Measurements from ENCODE around the gene PPFIA2.
"Not testable (repeated sequence)": the region's sequence is repeated elsewhere in the genome, so short reads cannot be mapped to it uniquely, and the experiment has no call there.

Gene PPFIA2

DNA sequence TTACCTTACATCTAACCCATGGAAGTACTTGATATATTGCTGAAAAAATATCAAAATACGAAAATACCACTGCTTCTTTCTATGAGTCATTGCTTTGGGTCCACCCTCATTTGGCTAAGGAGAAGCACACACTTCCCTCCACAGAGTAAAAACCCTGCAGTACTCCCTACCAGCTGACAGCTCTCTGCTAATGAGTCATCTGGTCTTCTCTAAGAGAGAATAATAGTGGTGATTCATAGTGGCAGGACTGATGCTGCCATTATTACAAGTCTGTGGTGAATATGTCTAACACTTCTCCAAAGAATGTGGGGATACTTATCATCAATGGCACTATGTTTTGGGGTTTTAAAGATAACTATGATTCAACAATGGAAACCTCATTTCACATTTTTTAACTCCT lies 90.7 kb downstream of the PPFIA2 start:
- no peaks in the 10 kb centered on the region for H3K36me3 ChIP-seq (ENCODE audit: control insufficient read depth, insufficient read depth, low read length)
- H3K27ac ChIP-seq (ENCODE audit: low read depth, low read length), result no peak overlapping the region
- no peaks in the 10 kb centered on the region for H3K4me1 ChIP-seq (ENCODE audit: control insufficient read depth, insufficient read depth, low read length)
- no peak overlapping the region for H3K4me3 ChIP-seq (ENCODE audit: low read depth, low read length)
- H3K27me3 ChIP-seq (ENCODE audit: control insufficient read depth, insufficient read depth, low read length), result no peaks in the 10 kb centered on the region
- no peak overlapping the region for H3K9ac ChIP-seq (ENCODE audit: low read depth, low read length)
- H3K9me3 ChIP-seq (ENCODE audit: control insufficient read depth, insufficient read depth, low read length), result no peaks in the 10 kb centered on the region

DNA sequence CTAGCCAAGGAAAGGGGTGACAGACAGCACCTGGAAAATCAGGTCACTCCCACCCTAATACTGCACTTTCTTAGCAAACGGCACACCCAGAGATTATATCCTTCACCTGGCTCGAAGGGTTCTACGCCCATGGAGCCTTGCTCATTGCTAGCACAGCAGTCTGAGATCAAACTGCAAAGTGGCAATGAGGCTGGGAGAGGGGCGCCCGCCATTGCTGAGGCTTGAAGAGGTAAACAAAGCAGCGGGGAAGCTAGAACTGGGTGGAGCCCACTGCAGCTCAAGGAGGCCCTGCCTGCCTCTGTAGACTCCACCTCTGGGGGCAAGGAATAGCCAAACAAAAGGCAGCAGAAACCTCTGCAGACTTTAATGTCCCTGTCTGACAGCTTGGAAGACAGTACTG lies 99.8 kb downstream of the PPFIA2 start:
- not testable (repeated sequence) for H3K9ac ChIP-seq (ENCODE audit: low read depth, low read length); H3K36me3 ChIP-seq (ENCODE audit: control insufficient read depth, insufficient read depth, low read length); H3K27ac ChIP-seq (ENCODE audit: low read depth, low read length); H3K9me3 ChIP-seq (ENCODE audit: control insufficient read depth, insufficient read depth, low read length); H3K4me3 ChIP-seq (ENCODE audit: low read depth, low read length); H3K27me3 ChIP-seq (ENCODE audit: control insufficient read depth, insufficient read depth, low read length); H3K4me1 ChIP-seq (ENCODE audit: control insufficient read depth, insufficient read depth, low read length)

DNA sequence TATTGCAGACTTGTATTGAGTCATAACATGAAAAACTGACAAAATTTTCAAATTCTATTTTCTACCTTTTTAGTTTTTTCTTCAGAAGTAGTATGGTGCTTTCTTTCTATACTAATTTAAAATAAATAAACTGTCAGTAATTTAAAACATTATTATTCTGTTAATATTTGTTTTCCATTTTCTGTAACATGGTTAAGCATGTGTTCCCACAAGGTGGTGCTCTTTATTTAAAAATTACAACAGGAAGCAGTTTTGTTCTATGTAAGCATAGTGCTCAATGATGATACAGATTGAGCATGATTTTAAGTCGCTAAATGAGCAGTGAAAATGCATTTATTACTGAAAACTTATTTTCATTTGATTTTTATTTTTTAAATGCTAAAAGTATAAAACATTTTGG lies 114.6 kb downstream of the PPFIA2 start:
- Histone ChIP-seq H3K4me1 (ENCODE audit: control insufficient read depth, insufficient read depth, low read length) (no peaks in the 10 kb centered on the region), H3K9me3 (ENCODE audit: control insufficient read depth, insufficient read depth, low read length) (no peaks in the 10 kb centered on the region), H3K9ac (ENCODE audit: low read depth, low read length) (no peak overlapping the region), H3K27ac (ENCODE audit: low read depth, low read length) (no peak overlapping the region), H3K27me3 (ENCODE audit: control insufficient read depth, insufficient read depth, low read length) (no peaks in the 10 kb centered on the region), H3K36me3 (ENCODE audit: control insufficient read depth, insufficient read depth, low read length) (no peaks in the 10 kb centered on the region), H3K4me3 (ENCODE audit: low read depth, low read length) (no peak overlapping the region)

DNA sequence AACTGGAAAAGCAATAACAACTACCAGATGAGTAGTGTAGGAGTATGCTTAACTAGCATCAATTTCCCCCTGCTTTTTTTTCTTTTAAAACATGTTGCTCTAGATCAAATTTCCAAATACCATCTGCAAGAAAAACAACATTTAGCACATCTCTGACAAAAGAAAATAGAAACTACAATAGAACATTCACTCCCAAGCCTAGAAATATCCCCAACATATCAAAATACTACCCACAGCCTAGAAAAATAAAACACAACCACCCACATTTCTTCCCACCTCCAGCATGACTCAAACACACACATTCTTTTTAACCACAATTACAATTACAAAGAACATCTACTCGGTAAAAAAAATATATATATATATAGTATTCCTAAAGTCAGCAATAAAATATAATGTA lies 120.0 kb downstream of the PPFIA2 start:
- Histone ChIP-seq H3K9me3 (ENCODE audit: control insufficient read depth, insufficient read depth, low read length) (no peaks in the 10 kb centered on the region), H3K4me3 (ENCODE audit: low read depth, low read length) (no peak overlapping the region)

DNA sequence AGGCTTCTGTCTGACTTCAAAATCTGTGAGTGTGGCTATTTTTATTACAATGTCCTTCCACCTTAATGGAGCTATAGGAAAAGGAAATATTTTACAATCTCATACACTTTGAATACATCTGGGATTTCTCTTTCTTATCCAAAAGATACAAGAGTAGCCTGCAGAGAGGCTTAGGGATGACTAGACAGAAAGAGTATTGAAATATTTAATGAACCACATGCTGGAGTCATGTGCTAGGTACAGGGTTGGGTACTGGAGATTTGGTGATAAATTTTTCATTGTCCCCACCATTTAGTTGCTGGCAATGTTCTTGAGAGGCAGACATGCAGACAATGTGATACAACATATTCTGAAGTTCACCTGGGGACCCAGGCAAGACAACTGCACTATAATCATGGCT lies 126.0 kb downstream of the PPFIA2 start:
- Histone ChIP-seq H3K4me1 (ENCODE audit: control insufficient read depth, insufficient read depth, low read length) (no peaks in the 10 kb centered on the region), H3K4me3 (ENCODE audit: low read depth, low read length) (no peak overlapping the region), H3K9me3 (ENCODE audit: control insufficient read depth, insufficient read depth, low read length) (no peaks in the 10 kb centered on the region), H3K27ac (ENCODE audit: low read depth, low read length) (no peak overlapping the region), H3K36me3 (ENCODE audit: control insufficient read depth, insufficient read depth, low read length) (no peaks in the 10 kb centered on the region), H3K27me3 (ENCODE audit: control insufficient read depth, insufficient read depth, low read length) (no peaks in the 10 kb centered on the region), H3K9ac (ENCODE audit: low read depth, low read length) (no peak overlapping the region)

More for the DNA sequence above, 120.0 kb downstream of the PPFIA2 start:
- Histone ChIP-seq H3K27ac (ENCODE audit: low read depth, low read length) (no peak overlapping the region), H3K27me3 (ENCODE audit: control insufficient read depth, insufficient read depth, low read length) (no peaks in the 10 kb centered on the region), H3K36me3 (ENCODE audit: control insufficient read depth, insufficient read depth, low read length) (no peaks in the 10 kb centered on the region), H3K4me1 (ENCODE audit: control insufficient read depth, insufficient read depth, low read length) (no peaks in the 10 kb centered on the region), H3K9ac (ENCODE audit: low read depth, low read length) (no peak overlapping the region)

DNA sequence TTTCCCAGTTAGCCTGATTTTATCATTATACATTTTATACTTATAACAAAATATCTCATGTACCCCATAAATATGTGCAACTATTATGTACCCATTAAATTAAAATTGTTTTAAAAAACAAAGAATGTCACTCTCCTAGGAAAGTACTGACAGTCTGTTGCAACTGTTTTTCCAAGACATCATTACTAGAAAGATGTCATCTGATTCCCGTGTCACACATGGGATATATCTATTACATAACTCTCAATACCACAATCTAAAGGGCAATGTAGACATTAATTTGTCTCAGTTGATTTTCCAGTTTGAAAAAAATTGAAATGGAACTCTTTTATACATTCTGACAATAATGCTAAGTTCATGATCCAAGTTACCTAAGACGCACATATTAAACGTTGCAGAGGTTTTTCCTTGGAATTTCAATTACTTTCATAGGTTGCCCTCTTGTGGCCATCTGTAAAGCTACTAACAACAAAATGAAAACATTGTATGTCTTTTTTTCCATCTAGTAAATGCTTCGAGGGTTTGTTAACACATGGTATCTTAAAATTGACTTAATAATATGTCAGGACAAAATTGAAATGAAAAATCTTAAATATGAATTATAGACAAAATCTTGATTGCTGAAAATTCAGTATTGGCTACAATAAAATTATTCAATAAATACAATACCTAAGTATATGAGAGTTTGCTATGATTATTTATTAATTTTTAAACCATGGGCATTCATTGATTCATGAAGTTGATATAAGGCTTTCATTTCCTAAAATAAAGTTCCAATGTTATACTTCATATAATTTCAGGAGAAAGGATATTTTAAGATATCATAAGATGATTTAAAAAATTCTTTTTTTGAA lies 131.6 kb downstream of the PPFIA2 start:
- Histone ChIP-seq H3K4me3 (ENCODE audit: low read depth, low read length) (no peak overlapping the region), H3K9ac (ENCODE audit: low read depth, low read length) (no peak overlapping the region), H3K9me3 (ENCODE audit: control insufficient read depth, insufficient read depth, low read length) (no peaks in the 10 kb centered on the region), H3K4me1 (ENCODE audit: control insufficient read depth, insufficient read depth, low read length) (no peaks in the 10 kb centered on the region), H3K27ac (ENCODE audit: low read depth, low read length) (no peak overlapping the region), H3K36me3 (ENCODE audit: control insufficient read depth, insufficient read depth, low read length) (no peaks in the 10 kb centered on the region), H3K27me3 (ENCODE audit: control insufficient read depth, insufficient read depth, low read length) (no peaks in the 10 kb centered on the region)

DNA sequence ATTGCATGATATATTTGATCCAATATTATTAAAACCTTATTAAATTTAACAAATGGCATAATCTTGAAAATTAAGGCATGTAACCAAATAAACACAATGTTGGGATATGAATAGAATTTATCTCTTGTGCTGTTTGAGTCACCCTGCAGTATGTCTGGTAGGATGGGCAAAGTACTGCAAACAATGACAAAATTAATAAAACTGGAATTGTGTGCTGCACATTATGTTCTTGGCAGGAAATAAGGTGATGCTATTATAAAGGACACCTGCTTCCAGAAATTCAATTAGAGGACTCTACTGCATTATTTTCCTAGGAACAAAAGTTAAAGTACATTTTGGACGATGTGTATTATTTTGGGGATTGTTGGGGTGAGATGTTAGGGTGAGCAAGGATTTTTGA lies 132.7 kb downstream of the PPFIA2 start:
- no peak overlapping the region for H3K27ac ChIP-seq (ENCODE audit: low read depth, low read length)
- no peaks in the 10 kb centered on the region for H3K36me3 ChIP-seq (ENCODE audit: control insufficient read depth, insufficient read depth, low read length)
- no peaks in the 10 kb centered on the region for H3K4me1 ChIP-seq (ENCODE audit: control insufficient read depth, insufficient read depth, low read length)
- H3K4me3 ChIP-seq (ENCODE audit: low read depth, low read length), result no peak overlapping the region
- no peak overlapping the region for H3K9ac ChIP-seq (ENCODE audit: low read depth, low read length)
- no peaks in the 10 kb centered on the region for H3K9me3 ChIP-seq (ENCODE audit: control insufficient read depth, insufficient read depth, low read length)
- H3K27me3 ChIP-seq (ENCODE audit: control insufficient read depth, insufficient read depth, low read length), result no peaks in the 10 kb centered on the region

DNA sequence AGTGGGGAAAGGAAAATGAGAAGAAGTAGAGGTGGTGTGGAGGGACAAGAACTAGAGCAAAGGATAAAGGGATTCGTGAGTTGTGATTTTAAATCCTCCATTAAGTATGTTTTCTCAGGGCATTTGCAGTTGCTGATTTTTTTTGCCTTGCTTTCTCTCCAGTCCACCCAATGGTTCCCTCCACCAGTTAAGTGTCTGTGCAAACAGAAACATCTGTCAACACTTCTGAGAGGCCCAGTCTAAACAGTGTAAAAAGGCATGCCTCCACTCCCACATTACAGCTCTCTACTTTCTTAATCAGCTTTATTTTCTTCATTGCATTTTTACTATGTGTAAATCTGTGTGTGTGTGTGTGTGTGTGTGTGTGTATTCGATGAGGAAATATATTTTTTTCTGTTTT lies 141.2 kb downstream of the PPFIA2 start:
- Histone ChIP-seq H3K4me3 (ENCODE audit: low read depth, low read length) (no peak overlapping the region), H3K36me3 (ENCODE audit: control insufficient read depth, insufficient read depth, low read length) (no peaks in the 10 kb centered on the region), H3K9me3 (ENCODE audit: control insufficient read depth, insufficient read depth, low read length) (no peaks in the 10 kb centered on the region), H3K27ac (ENCODE audit: low read depth, low read length) (no peak overlapping the region), H3K9ac (ENCODE audit: low read depth, low read length) (no peak overlapping the region), H3K27me3 (ENCODE audit: control insufficient read depth, insufficient read depth, low read length) (no peaks in the 10 kb centered on the region), H3K4me1 (ENCODE audit: control insufficient read depth, insufficient read depth, low read length) (no peaks in the 10 kb centered on the region)

DNA sequence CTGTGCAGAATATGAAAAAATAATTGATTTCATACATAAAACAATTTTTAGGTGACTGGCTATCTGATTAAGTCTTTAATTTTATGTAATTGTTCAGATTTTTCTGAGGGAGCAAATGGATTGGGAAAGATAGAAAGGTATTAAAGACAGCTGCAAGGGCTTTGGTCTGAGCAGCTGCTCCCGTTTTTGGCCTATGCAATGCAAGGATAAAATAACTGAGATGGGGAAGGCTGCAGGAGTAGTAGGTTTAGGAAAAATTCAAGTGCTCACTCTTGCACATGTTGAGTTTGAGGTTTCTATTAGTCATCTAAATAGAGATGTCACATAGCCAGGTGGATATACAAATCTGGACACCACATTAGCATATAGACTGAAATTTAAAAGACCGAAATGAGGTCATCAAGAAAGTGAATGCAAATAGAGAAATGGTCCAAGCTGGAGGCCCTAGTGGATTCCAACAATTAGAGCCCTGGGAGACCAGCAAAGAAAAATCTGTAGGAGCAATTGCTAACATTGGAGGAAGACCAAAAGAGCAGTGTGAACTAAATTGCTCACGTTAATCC lies 144.0 kb downstream of the PPFIA2 start:
- Histone ChIP-seq H3K4me3 (ENCODE audit: low read depth, low read length) (no peak overlapping the region), H3K27me3 (ENCODE audit: control insufficient read depth, insufficient read depth, low read length) (no peaks in the 10 kb centered on the region), H3K4me1 (ENCODE audit: control insufficient read depth, insufficient read depth, low read length) (no peaks in the 10 kb centered on the region), H3K9ac (ENCODE audit: low read depth, low read length) (no peak overlapping the region), H3K9me3 (ENCODE audit: control insufficient read depth, insufficient read depth, low read length) (no peaks in the 10 kb centered on the region), H3K36me3 (ENCODE audit: control insufficient read depth, insufficient read depth, low read length) (no peaks in the 10 kb centered on the region), H3K27ac (ENCODE audit: low read depth, low read length) (no peak overlapping the region)

DNA sequence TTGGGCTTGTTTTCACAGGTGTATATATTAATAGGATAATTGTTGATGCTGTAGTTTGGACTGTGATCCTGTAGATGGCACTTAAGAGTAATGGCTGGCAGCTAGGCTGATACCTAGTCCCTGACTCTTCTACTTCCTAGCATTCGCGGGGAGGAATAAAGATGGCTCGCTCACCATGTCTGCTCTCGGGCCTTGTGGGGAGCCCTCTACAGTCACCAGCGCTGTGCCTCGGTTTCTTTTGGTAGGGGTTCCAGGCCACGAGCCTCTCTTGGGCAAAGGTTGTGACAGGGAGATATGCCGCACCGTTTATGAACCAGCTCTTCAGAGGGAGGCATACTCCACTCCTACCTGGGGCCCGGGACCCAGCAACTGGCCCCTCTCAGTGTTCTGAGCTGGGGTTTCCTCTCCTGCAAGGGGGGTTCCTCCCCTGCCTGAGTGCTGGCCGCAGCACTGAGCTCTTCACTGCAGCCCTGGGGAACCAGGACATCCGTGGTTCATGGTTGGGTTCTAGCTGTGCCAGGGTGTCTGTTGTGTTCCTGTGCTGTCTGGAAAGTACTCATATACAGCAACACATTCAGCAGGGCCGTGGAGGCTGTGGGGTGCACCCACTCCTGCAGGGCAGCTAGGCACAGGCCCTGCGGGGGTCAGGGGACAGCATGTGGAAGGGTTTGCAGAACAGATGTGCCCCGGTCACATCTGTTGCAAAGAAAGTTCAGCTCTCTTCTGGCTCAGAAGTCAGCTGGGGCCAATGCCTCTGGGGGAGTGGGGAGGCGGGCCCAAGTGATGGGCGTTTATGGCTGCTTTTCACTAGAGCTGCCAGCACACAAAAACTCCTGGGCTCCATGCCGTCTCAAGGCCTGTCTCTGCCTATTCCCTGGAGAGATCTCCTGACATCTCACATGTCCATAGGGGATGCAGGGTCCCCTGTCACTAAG lies 147.9 kb downstream of the PPFIA2 start:
- Histone ChIP-seq H3K27me3 (ENCODE audit: control insufficient read depth, insufficient read depth, low read length) (no peaks in the 10 kb centered on the region), H3K4me3 (ENCODE audit: low read depth, low read length) (no peak overlapping the region), H3K4me1 (ENCODE audit: control insufficient read depth, insufficient read depth, low read length) (no peaks in the 10 kb centered on the region), H3K9me3 (ENCODE audit: control insufficient read depth, insufficient read depth, low read length) (no peaks in the 10 kb centered on the region), H3K9ac (ENCODE audit: low read depth, low read length) (no peak overlapping the region), H3K27ac (ENCODE audit: low read depth, low read length) (no peak overlapping the region), H3K36me3 (ENCODE audit: control insufficient read depth, insufficient read depth, low read length) (no peaks in the 10 kb centered on the region)

Measured in HUES48 (cell line).